Dendritic cell treated with granulocyte-macrophage colony-stimulating factor and Interleukin-4, amounts not matched to agents 40 ng/mL and 50 ng/mL, for 4 days (primary cell): ENCODE results near the gene TVP23B.
"Not testable (repeated sequence)": the region's sequence is repeated elsewhere in the genome, so short reads cannot be mapped to it uniquely, and the experiment has no call there.

Experiments used
- H3K27ac Mint-ChIP-seq: one replicate; pipeline ENCODE4 v1.8.0; 2022; ENCODE audit warnings: mild to moderate bottlenecking, mixed read lengths
- H3K27me3 Mint-ChIP-seq: one replicate; pipeline ENCODE4 v1.8.0; 2022; ENCODE audit warnings: mild to moderate bottlenecking, mixed read lengths
- H3K36me3 Mint-ChIP-seq: one replicate; pipeline ENCODE4 v1.8.0; 2022; ENCODE audit warnings: low read depth, mixed read lengths
- H3K4me1 Mint-ChIP-seq: one replicate; pipeline ENCODE4 v1.8.0; 2022; ENCODE audit warnings: low read depth, mixed read lengths
- H3K4me3 Mint-ChIP-seq: one replicate; pipeline ENCODE4 v1.8.0; 2022; ENCODE audit warnings: mild to moderate bottlenecking, moderate library complexity, mixed read lengths
- H3K9me3 Mint-ChIP-seq: one replicate; pipeline ENCODE4 v1.8.0; 2022; ENCODE audit warnings: mixed read lengths
- intact Hi-C: fragments of 100-400 bp; cut with micrococcal nuclease; formaldehyde crosslinking; loops from one replicate; pipeline ENCODE4 v1.15.0; 2022

The TVP23B gene

DNA sequence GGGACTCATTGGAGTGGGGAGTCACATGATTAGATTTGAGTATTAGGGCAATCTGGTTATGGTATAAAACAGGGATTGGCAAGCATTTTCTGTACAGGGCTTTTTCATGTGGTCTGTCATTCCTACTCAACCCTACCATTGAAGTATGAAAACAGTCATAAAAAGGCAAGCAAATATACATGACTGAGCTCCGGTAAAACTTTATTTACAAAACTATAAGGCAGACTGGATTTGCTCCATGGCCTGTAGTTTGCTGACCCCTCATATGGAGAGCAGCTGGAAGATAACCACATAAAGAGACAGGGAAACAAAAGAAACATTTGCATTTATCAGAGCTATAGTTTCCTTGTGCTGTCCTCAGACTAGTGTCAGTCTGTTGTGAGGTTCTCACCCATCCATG lies 46.6 kb downstream of the TVP23B start:
- intact Hi-C loops, H3K36me3 Mint-ChIP-seq, H3K9me3 Mint-ChIP-seq, H3K27me3 Mint-ChIP-seq, H3K4me1 Mint-ChIP-seq, H3K27ac Mint-ChIP-seq, H3K4me3 Mint-ChIP-seq: not testable (repeated sequence)

- H3K27ac Mint-ChIP-seq, result peak overlapping the region; percentile 55
- H3K36me3 Mint-ChIP-seq, result no peaks in the 10 kb centered on the region
- no peaks in the 10 kb centered on the region for H3K9me3 Mint-ChIP-seq
- H3K4me1 Mint-ChIP-seq, result peaks cover 20% of the 10 kb centered on the region
- intact Hi-C loops, result no loop called here
- H3K4me3 Mint-ChIP-seq, result no peak overlapping the region
- no peaks in the 10 kb centered on the region for H3K27me3 Mint-ChIP-seq
Measured at GRCh38 chr17:18848501-18848900, 67.5 kb downstream of the TVP23B start.

- intact Hi-C loops, result no loop called here
- H3K27me3 Mint-ChIP-seq, result no peaks in the 10 kb centered on the region
Measured at GRCh38 chr17:18850679-18851078, 69.7 kb downstream of the TVP23B start.

GRCh38 chr17:18851201-18851600 lies 70.2 kb downstream of the TVP23B start:
- Mint-ChIP-seq H3K4me1 (peaks cover 35% of the 10 kb centered on the region), H3K36me3 (peaks cover 5% of the 10 kb centered on the region), H3K4me3 (no peak overlapping the region), H3K9me3 (no peaks in the 10 kb centered on the region), H3K27ac (peak overlapping the region; percentile 89), H3K27me3 (no peaks in the 10 kb centered on the region)
- intact Hi-C loops, result no loop called here

More at GRCh38 chr17:18850679-18851078, 69.7 kb downstream of the TVP23B start:
- H3K27ac Mint-ChIP-seq, result peak overlapping the region; percentile 89
- H3K4me3 Mint-ChIP-seq, result no peak overlapping the region
- no peaks in the 10 kb centered on the region for H3K9me3 Mint-ChIP-seq
- peaks cover under 1% of the 10 kb centered on the region for H3K36me3 Mint-ChIP-seq
- H3K4me1 Mint-ChIP-seq, result peaks cover 30% of the 10 kb centered on the region

- Mint-ChIP-seq H3K27ac (no peak overlapping the region), H3K4me1 (peaks cover 41% of the 10 kb centered on the region), H3K4me3 (peak overlapping the region; percentile 85), H3K27me3 (no peaks in the 10 kb centered on the region), H3K9me3 (no peaks in the 10 kb centered on the region), H3K36me3 (peaks cover 6% of the 10 kb centered on the region)
- intact Hi-C loops, result loop anchor here (5.0 kb wide), 1 partner anchor 73 kb away; the partner anchor contains the start of gene TVP23B
Measured at GRCh38 chr17:18854956-18855355, 74.0 kb downstream of the TVP23B start.

DNA sequence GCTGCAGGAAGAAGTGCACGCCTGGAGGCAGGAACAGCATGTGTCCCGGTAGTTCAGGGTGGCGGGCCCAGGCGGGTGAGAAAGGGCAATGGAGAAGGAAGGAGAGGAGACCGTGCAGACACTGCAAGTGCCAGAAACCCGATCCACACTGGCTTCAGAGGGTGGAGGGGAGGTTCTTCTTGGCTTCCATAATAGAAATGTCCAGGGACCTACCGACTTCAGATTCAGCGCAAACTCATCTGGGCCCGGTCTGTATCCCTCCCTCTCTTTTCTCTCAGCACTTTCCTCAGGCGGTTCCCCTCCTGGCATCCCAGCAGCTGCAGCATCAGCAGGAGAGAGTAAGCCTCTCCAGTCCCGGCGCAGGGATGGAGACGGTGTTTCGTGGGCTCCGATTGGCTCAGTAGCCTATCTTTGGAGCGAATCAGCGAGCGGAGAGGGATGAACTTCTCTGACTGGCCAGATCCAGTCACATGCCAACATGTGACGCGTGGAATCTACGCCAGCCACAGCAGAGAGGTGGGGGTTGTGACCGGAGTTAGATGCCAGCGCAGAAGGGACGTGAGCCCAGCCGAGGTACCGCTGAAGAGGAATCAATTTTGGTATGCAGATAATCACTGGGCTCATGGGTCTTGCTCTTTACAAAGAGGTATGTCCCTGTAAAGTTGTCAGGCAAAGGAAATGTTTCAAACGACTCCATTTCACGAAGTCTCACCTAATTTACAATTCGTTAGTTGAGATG lies 75.0 kb downstream of the TVP23B start:
- Mint-ChIP-seq H3K4me3 (peak overlapping the region; percentile 85), H3K27ac (peak overlapping the region; percentile 85), H3K4me1 (peaks cover 41% of the 10 kb centered on the region), H3K9me3 (no peaks in the 10 kb centered on the region), H3K27me3 (no peaks in the 10 kb centered on the region), H3K36me3 (peaks cover 6% of the 10 kb centered on the region)
- intact Hi-C loops, result loop anchor here (5.0 kb wide), 1 partner anchor 74 kb away; the partner anchor contains the start of gene TVP23B
